Neural crest cell (in vitro differentiated cells): ENCODE data around the gene PPM1A. TPM values are rescaled to one million over a fixed set of nuclear protein-coding genes. Genes with fewer than 3 reads are reported as not detected.
A peak's percentile ranks its signal among the peaks of the same experiment; 100 is the strongest.

ENCODE experiments used
- DNase-seq: peaks from one replicate; pipeline ENCODE4 v3.0.0; 2021; ENCODE audit warnings: low read depth, mixed read lengths, low spot score
- H3K27ac Mint-ChIP-seq: one replicate; pipeline ENCODE4 v1.8.0; 2021; ENCODE audit warnings: mild to moderate bottlenecking, mixed read lengths; ENCODE audit not compliant: unreplicated experiment
- H3K27me3 Mint-ChIP-seq: 2 replicates; pipeline ENCODE4 v1.8.0; 2021; ENCODE audit warnings: low read depth, mild to moderate bottlenecking, mixed read lengths
- H3K36me3 Mint-ChIP-seq: 2 replicates; pipeline ENCODE4 v1.8.0; 2021; ENCODE audit warnings: low read depth, mild to moderate bottlenecking, mixed read lengths
- H3K4me1 Mint-ChIP-seq: 2 replicates; pipeline ENCODE4 v1.8.0; 2021; ENCODE audit warnings: mixed read lengths
- H3K4me3 Mint-ChIP-seq: one replicate; pipeline ENCODE4 v1.8.0; 2021; ENCODE audit warnings: mild to moderate bottlenecking, mixed read lengths
- H3K9me3 Mint-ChIP-seq: 2 replicates; pipeline ENCODE4 v1.8.0; 2021; ENCODE audit warnings: mixed read lengths
- total RNA-seq: library from RNA; stranded (reverse); gene quantifications from 2 replicates; pipeline ENCODE4 v1.2.1, GENCODE V29; 2021
- TF ChIP-seq, protein P1 (sequence below): fragments of 200-600 bp; sonication (generic); conservative IDR thresholded peaks from 2 replicates; pipeline ENCODE4 v1.5.0; 2021; ENCODE audit warnings: antibody characterized with exemption, mild to moderate bottlenecking

PPM1A gene
- total RNA-seq, 1 donor from 2014 or later, result 35.5 TPM

DNA sequence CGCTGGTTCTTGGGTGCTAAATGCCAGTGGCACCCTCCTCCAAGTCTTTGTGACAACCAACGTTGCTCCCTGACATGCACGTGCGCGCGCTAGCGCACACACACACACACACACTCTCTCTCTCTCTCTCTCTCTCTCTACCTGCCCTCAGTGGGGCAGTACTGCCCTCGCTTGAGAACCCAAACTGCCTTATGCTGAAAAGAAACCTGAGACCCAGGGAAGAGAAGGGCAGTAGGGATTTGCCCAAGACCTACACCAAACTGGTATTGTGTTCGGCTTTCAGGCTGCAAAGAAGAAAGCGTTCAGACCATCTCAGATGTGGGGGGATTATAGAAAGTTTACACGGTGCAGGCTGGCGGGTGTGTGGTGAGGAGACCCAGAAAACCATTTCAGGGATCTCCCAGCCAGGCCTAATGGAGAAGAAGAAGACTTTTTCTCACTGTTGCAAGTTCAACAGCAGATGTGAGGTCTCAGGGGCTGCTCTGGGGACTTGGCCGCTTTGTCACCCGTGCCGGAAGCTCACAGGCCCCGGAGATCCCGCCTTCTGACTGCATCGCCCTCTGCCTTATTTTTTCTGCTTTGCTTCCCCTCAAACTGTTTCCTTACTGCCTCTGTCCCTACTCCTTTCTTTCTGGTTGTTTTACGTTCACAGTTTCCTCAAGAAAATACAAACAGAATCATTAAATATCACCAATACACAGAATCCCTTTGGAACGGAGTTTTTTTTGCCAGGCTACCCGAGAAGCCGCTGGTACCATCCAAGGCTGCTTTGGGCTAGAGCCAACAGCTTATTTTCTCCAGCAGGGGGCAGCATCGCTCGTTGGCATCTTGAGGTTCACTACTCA is 82.4 kb downstream of the PPM1A start:
- peaks cover 82% of the 10 kb centered on the region for H3K27me3 Mint-ChIP-seq
- DNase-seq, result peak; percentile 89
- peaks cover 22% of the 10 kb centered on the region for H3K4me1 Mint-ChIP-seq
- no peaks in the 10 kb centered on the region for H3K36me3 Mint-ChIP-seq
- no peaks in the 10 kb centered on the region for H3K9me3 Mint-ChIP-seq
- peak overlapping the region; percentile 85 for H3K4me3 Mint-ChIP-seq
- H3K27ac Mint-ChIP-seq, result peak overlapping the region; percentile 83
- TF ChIP-seq, protein P1, sequence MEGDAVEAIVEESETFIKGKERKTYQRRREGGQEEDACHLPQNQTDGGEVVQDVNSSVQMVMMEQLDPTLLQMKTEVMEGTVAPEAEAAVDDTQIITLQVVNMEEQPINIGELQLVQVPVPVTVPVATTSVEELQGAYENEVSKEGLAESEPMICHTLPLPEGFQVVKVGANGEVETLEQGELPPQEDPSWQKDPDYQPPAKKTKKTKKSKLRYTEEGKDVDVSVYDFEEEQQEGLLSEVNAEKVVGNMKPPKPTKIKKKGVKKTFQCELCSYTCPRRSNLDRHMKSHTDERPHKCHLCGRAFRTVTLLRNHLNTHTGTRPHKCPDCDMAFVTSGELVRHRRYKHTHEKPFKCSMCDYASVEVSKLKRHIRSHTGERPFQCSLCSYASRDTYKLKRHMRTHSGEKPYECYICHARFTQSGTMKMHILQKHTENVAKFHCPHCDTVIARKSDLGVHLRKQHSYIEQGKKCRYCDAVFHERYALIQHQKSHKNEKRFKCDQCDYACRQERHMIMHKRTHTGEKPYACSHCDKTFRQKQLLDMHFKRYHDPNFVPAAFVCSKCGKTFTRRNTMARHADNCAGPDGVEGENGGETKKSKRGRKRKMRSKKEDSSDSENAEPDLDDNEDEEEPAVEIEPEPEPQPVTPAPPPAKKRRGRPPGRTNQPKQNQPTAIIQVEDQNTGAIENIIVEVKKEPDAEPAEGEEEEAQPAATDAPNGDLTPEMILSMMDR, result peak; percentile 90

DNA sequence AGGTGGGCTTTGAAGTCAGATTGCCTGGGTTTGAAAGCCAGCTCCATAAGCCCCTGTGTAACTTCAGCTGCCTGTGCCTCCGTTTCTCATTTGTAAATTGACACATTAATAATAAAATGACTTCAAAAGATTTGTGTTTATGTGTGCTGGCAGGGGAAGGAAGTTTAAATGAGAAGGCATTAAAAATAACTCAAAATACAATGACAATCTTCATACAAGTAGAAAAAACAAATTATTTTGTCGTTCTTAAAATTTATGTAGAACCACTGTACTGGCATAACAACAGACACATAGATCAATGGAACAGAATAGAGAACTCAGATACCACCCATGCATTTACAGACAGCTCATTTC is 83.0 kb downstream of the PPM1A start:
- peaks cover 84% of the 10 kb centered on the region for H3K27me3 Mint-ChIP-seq
- no peak for DNase-seq

DNA sequence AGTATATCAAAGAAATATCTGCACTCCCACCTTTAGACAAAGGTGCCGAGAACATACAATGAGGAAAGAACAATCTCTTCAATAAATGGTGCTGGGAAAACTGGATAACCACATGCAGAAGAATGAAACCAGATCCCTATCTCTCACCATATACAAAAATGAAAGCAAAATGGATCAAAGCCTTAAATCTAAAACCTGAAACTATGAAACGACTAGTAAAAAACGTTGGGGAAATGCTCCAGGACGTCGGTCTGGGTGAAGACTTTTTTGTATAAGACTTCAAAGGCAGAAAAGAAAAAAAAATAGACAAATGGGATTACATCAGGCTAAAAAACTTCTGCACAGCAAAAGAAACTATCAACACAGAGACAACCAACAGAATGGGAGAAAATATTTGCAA is 83.8 kb downstream of the PPM1A start:
- no peak overlapping the region for H3K27ac Mint-ChIP-seq
- H3K36me3 Mint-ChIP-seq, result no peaks in the 10 kb centered on the region
- TF ChIP-seq, protein P1, result no peak
- no peak for DNase-seq
- peaks cover 85% of the 10 kb centered on the region for H3K27me3 Mint-ChIP-seq
- no peak overlapping the region for H3K4me3 Mint-ChIP-seq
- peaks cover 10% of the 10 kb centered on the region for H3K4me1 Mint-ChIP-seq
- no peaks in the 10 kb centered on the region for H3K9me3 Mint-ChIP-seq

More for the DNA sequence above, 83.0 kb downstream of the PPM1A start:
- Mint-ChIP-seq H3K4me1 (peaks cover 17% of the 10 kb centered on the region), H3K27ac (no peak overlapping the region), H3K4me3 (peak overlapping the region; percentile 85), H3K9me3 (no peaks in the 10 kb centered on the region), H3K36me3 (no peaks in the 10 kb centered on the region)
- TF ChIP-seq, protein P1, result no peak

DNA sequence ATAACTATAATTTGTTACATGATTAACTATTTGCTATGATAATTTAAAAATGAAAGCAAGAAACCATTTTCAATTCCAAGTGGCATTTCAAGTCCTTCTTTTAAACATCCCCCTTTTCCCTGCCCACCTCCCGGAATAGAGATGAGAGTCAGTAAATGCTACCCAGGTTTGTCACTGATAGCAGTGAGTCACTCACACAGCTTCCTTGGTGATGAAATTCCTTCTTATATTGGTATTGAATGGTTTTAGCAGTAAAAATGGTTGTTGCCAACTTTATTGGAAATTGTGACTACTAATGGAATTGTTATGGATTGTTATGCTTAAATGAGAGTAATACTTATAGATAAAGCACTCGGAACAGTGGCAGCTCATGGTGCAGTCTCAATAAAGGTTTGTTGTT is 90.5 kb downstream of the PPM1A start:
- Mint-ChIP-seq H3K4me1 (no peaks in the 10 kb centered on the region), H3K27me3 (peaks cover 75% of the 10 kb centered on the region), H3K4me3 (no peak overlapping the region), H3K36me3 (peaks cover 3% of the 10 kb centered on the region), H3K27ac (no peak overlapping the region), H3K9me3 (no peaks in the 10 kb centered on the region)
- DNase-seq, result no peak
- TF ChIP-seq, protein P1, result no peak

DNA sequence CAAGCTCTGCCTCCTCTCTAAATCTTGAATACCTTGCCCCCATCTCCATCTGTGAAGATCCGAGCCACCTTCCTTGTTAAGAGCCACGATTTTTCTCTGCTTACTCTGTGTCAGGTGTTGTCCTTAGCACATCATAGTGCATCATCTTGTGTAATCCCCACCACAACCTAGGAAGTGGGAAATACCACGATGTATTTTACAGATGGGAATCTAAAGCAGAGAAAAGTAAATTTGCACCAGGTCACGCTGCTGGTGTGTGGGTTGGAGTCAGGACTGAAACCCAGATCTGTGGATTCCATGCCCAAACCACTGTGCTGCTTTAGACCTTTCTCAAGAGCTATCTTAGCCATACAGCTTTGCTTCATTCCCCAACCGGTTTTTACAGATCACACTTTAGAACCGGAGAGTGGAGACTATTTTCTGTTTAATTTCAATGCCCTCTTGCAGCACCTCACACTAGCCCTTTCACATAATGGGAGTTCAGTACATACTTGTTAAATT is 94.6 kb downstream of the PPM1A start:
- TF ChIP-seq, protein P1, result no peak
- peaks cover 3% of the 10 kb centered on the region for H3K36me3 Mint-ChIP-seq
- H3K4me1 Mint-ChIP-seq, result peaks cover 6% of the 10 kb centered on the region
- DNase-seq, result no peak
- no peak overlapping the region for H3K27ac Mint-ChIP-seq
- H3K9me3 Mint-ChIP-seq, result no peaks in the 10 kb centered on the region
- H3K4me3 Mint-ChIP-seq, result no peak overlapping the region
- H3K27me3 Mint-ChIP-seq, result peaks cover 75% of the 10 kb centered on the region
